Mesodermal cell (in vitro differentiated cells): ENCODE data around the gene SLC43A3.

Source experiments
- H3K27ac ChIP-seq: 2 replicates; pipeline ENCODE4 v1.7.0; 2013; ENCODE audit warnings: mild to moderate bottlenecking, low read depth, low read length, moderate library complexity; ENCODE audit not compliant: severe bottlenecking
- H3K36me3 ChIP-seq: 2 replicates; pipeline ENCODE4 v1.7.1; 2013; ENCODE audit warnings: mild to moderate bottlenecking, low read length, moderate library complexity; ENCODE audit not compliant: control insufficient read depth, insufficient read depth
- H3K4me1 ChIP-seq: one replicate; pipeline ENCODE4 v1.7.1; 2013; ENCODE audit warnings: mild to moderate bottlenecking, low read length; ENCODE audit not compliant: insufficient read depth, control insufficient read depth, poor library complexity, severe bottlenecking
- H3K4me3 ChIP-seq: 2 replicates; pipeline ENCODE4 v1.7.0; 2013; ENCODE audit warnings: low read length, control low read depth, mild to moderate bottlenecking; ENCODE audit not compliant: insufficient read depth, poor library complexity, severe bottlenecking; ENCODE audit errors: extremely low read depth
- H3K9me3 ChIP-seq: 2 replicates; pipeline ENCODE4 v1.7.1; 2013; ENCODE audit warnings: mild to moderate bottlenecking, low read length, moderate library complexity; ENCODE audit not compliant: control insufficient read depth
- WGBS, 2 experiments: methylation state at CpG; one replicate each; pipeline ENCODE4 v1.1.5; 2013; ENCODE audit warnings: missing lambda C conversion rate in 2 of 2; ENCODE audit not compliant: insufficient coverage in 2 of 2; 5-methylcytosine and 5-hydroxymethylcytosine counted together

The SLC43A3 gene

DNA sequence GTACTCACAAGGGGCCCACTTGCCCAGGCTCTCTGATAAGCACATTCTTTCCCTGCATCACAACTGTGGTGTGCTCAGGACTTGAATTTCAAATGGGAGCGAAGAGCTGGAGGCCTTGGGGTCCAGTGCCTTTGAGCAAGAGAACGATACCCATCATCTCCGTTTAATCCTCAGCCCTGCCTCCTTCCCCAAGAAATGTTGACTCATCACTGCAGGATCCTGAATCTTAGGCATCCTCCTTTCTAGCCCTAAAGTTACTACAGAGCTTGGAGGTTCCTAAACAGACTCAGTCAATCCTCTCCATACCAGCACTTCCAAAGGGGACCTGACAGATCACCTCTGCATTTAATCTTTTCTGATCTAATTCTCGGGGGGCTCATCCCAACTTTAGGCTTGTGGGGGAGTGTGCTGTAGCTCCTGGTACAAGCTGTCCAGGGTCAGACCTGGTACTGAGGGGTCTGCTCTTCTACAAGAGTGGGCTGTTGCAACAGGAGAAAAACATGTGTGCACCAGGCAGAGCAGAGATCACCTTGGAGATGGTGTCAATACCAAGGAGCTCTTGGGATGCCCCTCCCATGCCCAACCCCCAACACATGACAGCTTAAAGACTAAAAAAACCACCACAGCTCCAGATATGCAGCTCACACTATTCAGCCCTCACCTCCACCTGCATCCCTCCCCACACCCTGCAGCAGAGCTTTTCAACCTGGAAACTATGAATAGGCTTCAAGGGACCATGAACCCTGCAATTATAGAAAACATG is 32.5 kb downstream of the SLC43A3 start:
- 77 to 85% methylated on average over 4 of the region's 4 CpGs for WGBS, 2 experiments
- Histone ChIP-seq H3K4me3 (no peak overlapping the region), H3K9me3 (no peaks in the 10 kb centered on the region), H3K36me3 (no peaks in the 10 kb centered on the region), H3K4me1 (no peaks in the 10 kb centered on the region), H3K27ac (no peak overlapping the region)

DNA sequence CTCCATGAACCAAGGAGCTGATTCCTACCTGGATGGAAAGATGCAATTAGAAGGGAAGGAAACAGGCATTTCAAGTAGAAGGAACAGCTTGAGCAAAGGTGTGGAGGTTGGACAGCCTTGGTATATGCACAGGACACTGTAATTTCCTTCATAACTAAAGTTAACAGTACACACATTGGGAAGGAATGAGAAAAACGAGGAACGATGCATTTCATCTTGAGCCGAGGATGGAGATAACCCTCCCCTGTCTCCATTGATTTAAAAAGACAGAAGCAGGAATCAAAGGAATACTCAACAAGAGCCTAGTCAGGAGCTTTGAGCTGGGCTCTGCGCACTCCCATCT is 34.2 kb downstream of the SLC43A3 start:
- Histone ChIP-seq H3K36me3 (no peaks in the 10 kb centered on the region), H3K27ac (no peak overlapping the region), H3K4me1 (no peaks in the 10 kb centered on the region), H3K4me3 (no peak overlapping the region), H3K9me3 (no peaks in the 10 kb centered on the region)
- 100% methylated on average over 1 to 2 of the region's 4 CpGs for WGBS, 2 experiments

DNA sequence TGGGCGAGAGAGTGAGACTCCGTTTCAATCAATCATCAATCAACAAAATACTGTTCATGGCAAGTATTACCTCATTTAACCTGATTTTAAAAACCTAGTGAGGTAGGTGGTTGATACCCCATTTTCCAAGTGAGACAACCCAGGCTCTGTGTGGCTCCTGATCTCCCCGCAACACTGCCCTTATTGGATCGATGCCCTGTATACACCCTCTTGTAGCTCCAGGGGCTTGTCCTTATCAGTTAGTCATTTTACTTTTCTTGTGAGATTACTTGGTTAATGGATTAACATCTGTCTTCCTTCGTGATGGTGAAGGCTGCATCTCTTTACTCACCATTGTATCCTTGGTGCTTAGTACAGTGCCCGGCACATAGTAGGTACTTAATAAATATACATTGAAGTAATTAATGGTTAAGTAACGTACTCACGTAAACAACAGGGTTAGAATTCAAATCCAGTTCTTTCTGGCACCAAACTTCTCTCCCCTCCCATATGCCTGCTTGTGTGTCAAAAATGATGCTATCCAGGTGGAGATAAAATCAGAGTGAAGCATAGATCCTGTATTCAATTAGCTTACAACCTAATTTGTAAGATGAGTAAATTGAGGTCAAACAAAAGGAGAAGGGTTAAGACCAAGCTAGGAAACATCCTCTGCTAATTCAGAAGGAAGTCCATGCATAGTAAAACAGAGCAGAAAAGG is 34.7 kb downstream of the SLC43A3 start:
- Histone ChIP-seq H3K27ac (no peak overlapping the region), H3K36me3 (no peaks in the 10 kb centered on the region), H3K9me3 (no peaks in the 10 kb centered on the region), H3K4me3 (no peak overlapping the region), H3K4me1 (no peaks in the 10 kb centered on the region)
- WGBS, 2 experiments: 100% methylated on average over 2 of the region's 8 CpGs; no CpG with 5 or more reads in 1 of the 2 experiments

DNA sequence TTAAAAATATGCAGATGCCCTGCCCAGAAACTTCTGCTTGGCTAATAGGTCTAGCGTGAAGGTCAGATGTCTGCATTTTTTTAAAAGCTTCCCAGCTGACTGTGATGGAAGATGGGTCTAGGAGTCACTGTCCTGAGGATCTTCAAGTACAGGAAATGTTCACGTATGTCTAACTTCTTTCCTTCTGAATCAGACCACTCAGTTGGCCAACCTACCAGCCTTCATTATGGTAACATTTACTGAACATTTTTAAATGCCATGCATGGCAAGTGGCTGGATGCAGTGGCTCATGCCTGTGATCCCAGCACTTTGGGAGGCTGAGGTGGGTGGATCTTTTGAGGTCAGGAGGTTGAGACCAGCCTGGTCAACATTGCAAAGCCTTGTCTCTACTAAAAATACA is 35.4 kb downstream of the SLC43A3 start:
- Histone ChIP-seq H3K4me3 (no peak overlapping the region), H3K36me3 (no peaks in the 10 kb centered on the region), H3K4me1 (no peaks in the 10 kb centered on the region), H3K27ac (no peak overlapping the region), H3K9me3 (no peaks in the 10 kb centered on the region)
- WGBS, 2 experiments: 64 to 88% methylated on average over 1 to 2 of the region's 2 CpGs

DNA sequence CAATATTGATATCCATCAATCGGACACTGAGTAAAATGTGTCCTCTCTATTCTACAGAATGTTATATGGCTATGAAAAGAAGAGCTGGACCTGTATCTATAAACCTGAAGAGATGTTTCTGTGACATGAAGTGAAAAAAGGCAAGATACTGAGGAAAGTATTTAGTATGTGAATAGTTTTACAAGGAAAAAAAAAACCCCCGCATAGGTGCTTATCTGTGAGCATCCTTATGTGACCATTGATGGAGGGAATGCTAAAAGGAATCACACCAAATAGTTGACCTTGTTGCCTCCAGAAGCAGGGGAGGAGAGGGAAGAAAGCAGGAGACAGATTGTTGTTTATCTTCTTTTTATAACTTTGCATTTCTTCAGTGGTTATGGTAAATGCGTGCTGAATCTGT is 35.8 kb downstream of the SLC43A3 start:
- Histone ChIP-seq H3K27ac (no peak overlapping the region), H3K4me3 (no peak overlapping the region), H3K4me1 (no peaks in the 10 kb centered on the region), H3K9me3 (no peaks in the 10 kb centered on the region), H3K36me3 (no peaks in the 10 kb centered on the region)
- WGBS, 2 experiments: 92 to 100% methylated on average over 2 of the region's 3 CpGs

DNA sequence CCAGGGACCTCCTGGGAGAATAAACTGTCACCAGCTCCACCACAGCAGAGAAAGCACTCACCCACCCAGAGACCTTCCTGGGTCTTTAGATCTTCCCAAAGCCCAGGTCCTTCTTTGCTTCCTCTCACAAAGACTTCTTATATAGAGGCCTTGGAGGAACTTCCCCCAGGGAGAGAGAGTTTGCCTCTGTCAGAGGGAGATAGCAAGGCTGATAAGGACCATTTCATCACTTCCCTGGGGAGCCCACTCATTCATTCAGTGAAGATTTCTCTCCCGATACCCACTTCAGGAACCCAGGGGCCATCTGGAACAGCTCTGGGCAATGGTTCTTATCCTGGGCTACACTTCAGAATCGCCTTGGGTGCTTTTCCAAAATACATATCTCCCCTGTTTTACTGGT is 36.4 kb downstream of the SLC43A3 start, which contains the start of gene PRG2:
Gene PRG2 (minus strand): TSS at position 116 of the 400 bp plus-strand sequence. CDS start 706 bp downstream, outside the sequence.
- no peaks in the 10 kb centered on the region for H3K9me3 ChIP-seq
- no peak within 1 kb of the TSS for H3K4me3 ChIP-seq
- H3K4me1 ChIP-seq: no peaks in the 10 kb centered on the region
- 56 to 61% methylated on average over 2 of the region's 2 CpGs for WGBS, 2 experiments
- H3K36me3 ChIP-seq: no peaks in the 10 kb centered on the region
- no peak within 1 kb of the TSS for H3K27ac ChIP-seq

DNA sequence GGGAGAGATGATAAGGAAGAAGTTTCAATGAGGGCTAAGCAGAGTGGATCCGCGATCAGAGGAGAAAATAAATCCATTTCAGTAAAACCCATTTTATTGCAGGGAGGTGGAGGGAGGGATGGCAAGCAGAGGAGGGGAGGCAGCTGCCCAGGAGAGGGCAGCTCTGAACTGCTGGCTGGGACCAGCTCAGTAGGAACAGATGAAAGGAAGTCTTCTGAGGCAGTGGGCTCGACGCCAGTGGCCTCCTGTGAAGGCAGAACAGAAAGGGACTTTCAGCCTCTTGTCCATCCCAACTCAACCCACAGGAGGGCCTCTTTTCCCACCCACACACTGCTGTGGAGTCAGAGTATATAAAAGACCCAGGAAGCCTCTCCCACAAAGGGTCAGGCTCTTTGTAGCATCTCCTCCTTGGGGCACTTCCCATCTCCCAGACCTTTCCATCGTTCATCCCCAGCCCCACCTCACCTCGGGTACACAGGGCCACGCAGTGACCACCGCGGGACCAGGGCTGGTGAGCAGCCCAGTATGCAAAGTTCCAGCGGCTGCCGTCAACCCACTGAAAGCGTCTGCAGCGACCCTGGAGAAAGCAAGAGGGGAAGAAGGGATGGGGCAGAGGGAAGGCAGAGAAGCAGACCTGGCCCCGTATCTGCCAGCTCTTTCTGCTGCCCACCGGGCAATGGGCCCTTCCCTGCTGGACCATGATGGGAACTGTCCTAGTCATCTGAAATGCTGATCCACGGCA is 39.5 kb downstream of the SLC43A3 start:
- Histone ChIP-seq H3K27ac (no peak overlapping the region), H3K9me3 (no peaks in the 10 kb centered on the region)
- 91 to 96% methylated on average over 9 to 11 of the region's 16 CpGs for WGBS, 2 experiments

DNA sequence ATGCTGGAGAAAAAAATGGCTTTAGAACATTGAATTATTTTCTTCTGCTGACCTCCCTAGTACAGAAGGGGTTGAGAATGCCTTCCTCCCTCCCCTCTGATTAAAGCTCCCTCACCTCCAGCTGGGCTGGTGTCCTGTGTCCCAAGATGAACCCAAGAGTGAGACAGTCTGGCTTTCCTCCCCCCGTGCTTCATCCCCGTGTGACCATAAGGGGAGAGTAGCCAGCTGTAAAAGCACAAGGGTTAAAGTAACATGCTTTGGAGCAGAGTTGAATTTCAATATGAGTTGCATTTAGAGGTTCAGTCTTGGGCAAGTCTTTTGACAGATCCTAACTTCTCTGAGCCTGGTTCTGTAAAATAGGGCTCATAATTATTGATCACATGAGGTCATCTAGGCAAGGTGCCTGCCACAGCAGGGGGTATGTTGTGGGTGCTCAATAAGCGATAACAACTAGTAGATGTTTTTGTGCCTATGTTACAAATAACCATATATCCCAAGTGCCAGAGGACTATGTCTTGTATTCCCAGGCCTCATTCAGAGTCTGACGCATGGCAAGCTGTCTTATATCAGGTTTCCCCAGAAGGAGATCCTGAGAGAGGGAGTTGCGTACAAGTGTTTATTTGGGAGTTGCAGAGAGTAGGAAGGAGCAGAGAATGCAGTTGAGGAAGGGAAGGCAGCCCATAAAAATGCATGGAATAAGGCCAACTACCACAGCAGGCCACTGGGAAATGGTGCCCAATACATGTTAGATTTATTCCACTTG is 40.6 kb downstream of the SLC43A3 start:
- Histone ChIP-seq H3K27ac (no peak overlapping the region), H3K4me3 (no peak overlapping the region), H3K4me1 (no peaks in the 10 kb centered on the region), H3K9me3 (no peaks in the 10 kb centered on the region), H3K36me3 (no peaks in the 10 kb centered on the region)
- 88 to 100% methylated on average over 2 to 4 of the region's 5 CpGs for WGBS, 2 experiments

More for the DNA sequence above, 39.5 kb downstream of the SLC43A3 start:
- H3K4me1 ChIP-seq: no peaks in the 10 kb centered on the region
- no peaks in the 10 kb centered on the region for H3K36me3 ChIP-seq
- H3K4me3 ChIP-seq: no peak overlapping the region

DNA sequence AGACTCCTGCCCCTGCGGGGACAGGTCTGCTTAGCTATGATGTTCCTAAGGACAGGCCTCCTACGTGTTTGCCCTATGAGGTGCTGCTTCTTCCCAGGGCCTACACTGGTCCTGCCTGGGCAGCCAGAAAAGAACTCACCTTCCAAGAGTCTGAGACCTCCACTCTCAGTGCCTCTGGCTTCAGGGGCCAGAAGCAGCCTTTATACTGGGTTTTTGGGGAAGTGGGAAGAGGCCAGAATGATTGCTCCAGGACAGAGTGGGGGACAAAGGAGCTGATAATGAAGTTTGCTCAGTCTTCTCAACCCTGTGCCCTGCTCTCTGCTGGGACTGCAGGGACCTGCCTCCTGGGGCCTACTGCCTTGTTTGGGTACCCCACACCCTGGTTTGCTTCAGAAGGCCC is 45.9 kb downstream of the SLC43A3 start, which contains the start of gene PRG3:
Gene PRG3 (minus strand): TSS at position 176 of the 400 bp plus-strand sequence. CDS start 442 bp downstream, outside the sequence.
- Histone ChIP-seq H3K4me1 (peaks cover 3% of the 10 kb centered on the region), H3K4me3 (no peak within 1 kb of the TSS), H3K36me3 (no peaks in the 10 kb centered on the region), H3K9me3 (no peaks in the 10 kb centered on the region), H3K27ac (no peak within 1 kb of the TSS)
- 55 to 60% methylated on average over 2 of the region's 2 CpGs for whole genome bisulfite sequencing, 2 experiments

DNA sequence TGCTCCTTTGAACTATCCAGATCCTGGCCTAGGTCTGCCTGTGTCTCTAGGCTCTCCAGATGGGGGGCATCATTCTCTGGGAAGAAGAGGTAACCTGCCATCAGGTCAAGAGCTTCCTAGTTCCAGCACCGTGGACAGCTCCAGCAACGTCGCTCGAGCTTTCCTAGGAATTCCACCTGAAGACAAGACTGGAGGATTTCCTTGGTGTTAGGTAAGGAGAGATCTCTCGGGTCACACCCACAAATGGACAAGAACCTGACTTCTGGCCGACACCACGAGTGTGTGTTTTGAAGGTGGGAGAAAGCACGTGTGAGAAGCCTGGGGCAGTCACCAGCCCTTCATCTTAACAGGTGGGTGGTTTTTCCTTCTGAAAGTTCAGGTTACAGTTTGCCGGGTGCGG is 47.2 kb downstream of the SLC43A3 start:
- 8 to 16% methylated on average over 7 to 8 of the region's 10 CpGs for WGBS, 2 experiments
- no peaks in the 10 kb centered on the region for H3K9me3 ChIP-seq
- H3K27ac ChIP-seq: no peak overlapping the region

More for the DNA sequence above, 47.2 kb downstream of the SLC43A3 start:
- peaks cover 3% of the 10 kb centered on the region for H3K4me1 ChIP-seq
- no peaks in the 10 kb centered on the region for H3K36me3 ChIP-seq
- no peak overlapping the region for H3K4me3 ChIP-seq
